Urinary bladder (tissue), 4 donors: Measurements from ENCODE around the gene SAT2. TPM values are rescaled to one million over a fixed set of nuclear protein-coding genes. Genes with fewer than 3 reads are reported as not detected.

Source experiments
- DNase-seq: peaks from one replicate; pipeline ENCODE4 v3.0.0-alpha.2; 2015; ENCODE audit errors: extremely low spot score
- H3K27ac ChIP-seq: one replicate; pipeline ENCODE4 v1.5.1; 2013; ENCODE audit warnings: low read depth, mild to moderate bottlenecking, moderate library complexity
- H3K36me3 ChIP-seq: one replicate; pipeline ENCODE4 v1.6.1; 2013; ENCODE audit warnings: mild to moderate bottlenecking, moderate library complexity; ENCODE audit not compliant: insufficient read depth
- H3K4me1 ChIP-seq: one replicate; pipeline ENCODE4 v1.6.1; 2013; ENCODE audit warnings: mild to moderate bottlenecking, moderate library complexity; ENCODE audit not compliant: insufficient read depth
- H3K4me3 ChIP-seq: one replicate; pipeline ENCODE4 v1.5.1; 2013; ENCODE audit warnings: low read depth, low read length
- WGBS: extraction: QIAGEN DNeasy Blood & Tissue Kit; methylation state at CpG from one replicate; pipeline ENCODE4 v1.1.7; 2013; 5-methylcytosine and 5-hydroxymethylcytosine counted together
- polyA plus RNA-seq: library from polyadenylated mRNA; stranded (reverse); fragments of 200-250 nt; gene quantifications from one replicate; pipeline ENCODE4 v1.2.3, GENCODE V29; 2013
- total RNA-seq: library from RNA; depleted of rRNA; stranded (reverse); fragments of >200 nt; gene quantifications from one replicate; pipeline ENCODE4 v1.2.3, GENCODE V29; 2014
- donor health status: healthy with polysubstance abuse.
- donor health status: healthy.

Gene SAT2
- total RNA-seq (24.8 TPM), polyA plus RNA-seq (116 TPM)

DNA sequence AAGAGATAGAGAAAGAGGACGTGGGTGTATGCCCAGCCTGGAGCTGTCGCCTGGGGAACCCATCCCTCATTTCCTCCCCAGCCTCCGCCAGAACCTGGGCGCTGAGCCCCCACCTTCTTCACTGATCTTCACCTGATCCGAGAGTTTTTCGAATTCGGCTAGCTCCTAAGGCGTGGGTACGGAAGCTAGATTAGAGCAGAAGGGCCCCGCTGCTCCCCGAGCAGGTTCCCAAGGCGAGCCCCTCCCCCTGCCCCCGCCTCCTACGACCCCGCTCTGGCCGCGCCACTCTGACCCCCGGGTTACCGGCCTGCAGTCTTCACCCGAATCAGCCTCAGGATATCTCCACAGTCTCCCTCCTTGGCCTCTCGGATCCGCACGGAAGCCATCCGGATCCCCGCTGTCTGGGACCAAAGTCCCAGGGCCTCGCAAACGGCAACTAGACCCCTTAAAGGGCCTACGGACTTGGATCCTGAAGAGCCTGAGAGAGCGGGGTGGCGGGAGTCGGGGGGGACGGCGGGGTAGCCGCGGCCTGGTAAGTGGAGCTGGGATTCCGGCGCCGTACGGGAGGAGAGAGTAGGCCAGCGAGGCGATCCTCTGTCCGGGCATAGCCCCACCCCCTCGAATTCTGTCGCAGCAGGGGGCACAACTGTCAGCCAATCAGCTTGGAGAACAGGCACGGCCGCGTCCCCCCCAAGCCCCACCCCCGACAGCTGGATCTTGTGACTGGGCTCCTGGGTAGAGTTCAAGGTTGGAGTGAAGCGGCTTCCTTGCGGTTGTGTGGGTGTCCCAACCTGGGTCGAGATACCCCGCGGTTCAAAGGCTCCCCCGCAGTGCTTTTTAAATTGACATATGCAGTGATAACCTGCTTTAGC is at the start of gene SAT2:
Gene SAT2, minus strand, starts transcription at position 572 of the 872 bp plus-strand sequence. Its CDS starts 186 bp downstream, at position 386.
- Histone ChIP-seq H3K4me3 (peak within 1 kb of the TSS; percentile 70), H3K27ac (peak within 1 kb of the TSS; percentile 96), H3K36me3 (no peaks in the 10 kb centered on the region), H3K4me1 (no peaks in the 10 kb centered on the region)
- DNase-seq: peak; percentile 91
- under 1% methylated on average over 54 of the region's 54 CpGs for WGBS

DNA sequence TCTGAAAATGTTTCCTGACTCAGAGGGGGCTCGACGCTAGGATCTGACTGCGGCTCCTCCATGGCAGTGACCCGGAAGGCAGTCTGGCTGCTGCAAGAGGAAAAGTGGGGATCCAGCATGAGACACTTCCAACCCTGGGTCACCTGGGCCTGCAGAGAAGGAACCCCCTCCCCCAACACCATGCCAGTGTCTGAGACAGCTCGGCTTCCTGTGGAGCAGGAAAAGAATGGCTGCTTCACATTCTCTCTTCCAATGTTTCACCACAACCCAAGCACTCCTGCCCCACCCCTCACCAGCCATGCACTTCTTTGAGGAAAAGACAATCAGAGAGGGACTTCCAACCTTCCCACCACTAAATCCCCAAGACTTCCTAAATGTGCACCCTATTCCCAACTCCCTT is 48.9 kb upstream of the SAT2 start:
- peaks cover 5% of the 10 kb centered on the region for H3K36me3 ChIP-seq

DNA sequence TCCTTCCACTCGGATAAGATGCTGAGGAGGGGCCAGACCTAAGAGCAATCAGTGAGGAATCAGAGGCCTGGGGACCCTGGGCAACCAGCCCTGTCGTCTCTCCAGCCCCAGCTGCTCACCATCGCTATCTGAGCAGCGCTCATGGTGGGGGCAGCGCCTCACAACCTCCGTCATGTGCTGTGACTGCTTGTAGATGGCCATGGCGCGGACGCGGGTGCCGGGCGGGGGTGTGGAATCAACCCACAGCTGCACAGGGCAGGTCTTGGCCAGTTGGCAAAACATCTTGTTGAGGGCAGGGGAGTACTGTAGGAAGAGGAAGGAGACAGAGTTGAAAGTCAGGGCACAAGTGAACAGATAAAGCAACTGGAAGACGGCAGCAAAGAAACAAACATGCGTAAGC is 47.3 kb upstream of the SAT2 start:
- no peak overlapping the region for H3K4me3 ChIP-seq
- H3K36me3 ChIP-seq: peaks cover 5% of the 10 kb centered on the region
- H3K27ac ChIP-seq: no peak overlapping the region
- no peak for DNase-seq
- H3K4me1 ChIP-seq: no peaks in the 10 kb centered on the region
- WGBS: 93% methylated on average over 14 of the region's 14 CpGs

More for the DNA sequence above, 48.9 kb upstream of the SAT2 start:
- H3K4me3 ChIP-seq: no peak overlapping the region
- no peak for DNase-seq
- 82% methylated on average over 5 of the region's 5 CpGs for WGBS
- H3K4me1 ChIP-seq: no peaks in the 10 kb centered on the region
- no peak overlapping the region for H3K27ac ChIP-seq

DNA sequence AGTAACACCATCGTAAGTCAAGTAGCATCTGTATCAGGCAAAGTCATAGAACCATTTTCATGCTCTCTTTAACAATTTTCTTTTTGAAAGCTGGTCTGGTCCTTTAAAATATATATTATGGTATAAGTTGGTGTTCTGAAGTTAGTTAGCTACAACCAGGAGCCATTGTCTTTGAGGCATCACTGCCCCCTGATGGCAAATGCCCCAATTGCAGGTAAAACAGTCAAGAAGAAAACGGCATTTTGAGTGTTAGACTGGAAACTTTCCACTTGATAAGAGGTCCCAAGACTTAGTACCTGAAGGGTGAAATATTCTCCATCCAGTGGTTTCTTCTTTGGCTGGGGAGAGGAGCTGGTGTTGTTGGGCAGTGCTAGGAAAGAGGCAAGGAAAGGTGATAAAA is 45.6 kb upstream of the SAT2 start:
- 92% methylated on average over 2 of the region's 2 CpGs for WGBS
- H3K4me1 ChIP-seq: no peaks in the 10 kb centered on the region
- no peak for DNase-seq
- H3K36me3 ChIP-seq: peaks cover 5% of the 10 kb centered on the region
- no peak overlapping the region for H3K27ac ChIP-seq
- no peak overlapping the region for H3K4me3 ChIP-seq

- Histone ChIP-seq H3K36me3 (peaks cover 1% of the 10 kb centered on the region), H3K4me3 (no peak overlapping the region), H3K4me1 (no peaks in the 10 kb centered on the region), H3K27ac (no peak overlapping the region)
- DNase-seq: no peak
- WGBS: 88% methylated on average over 7 of the region's 7 CpGs
These were observed 40.9 kb upstream of the SAT2 start for GRCh38 chr17:7668482-7668881.

DNA sequence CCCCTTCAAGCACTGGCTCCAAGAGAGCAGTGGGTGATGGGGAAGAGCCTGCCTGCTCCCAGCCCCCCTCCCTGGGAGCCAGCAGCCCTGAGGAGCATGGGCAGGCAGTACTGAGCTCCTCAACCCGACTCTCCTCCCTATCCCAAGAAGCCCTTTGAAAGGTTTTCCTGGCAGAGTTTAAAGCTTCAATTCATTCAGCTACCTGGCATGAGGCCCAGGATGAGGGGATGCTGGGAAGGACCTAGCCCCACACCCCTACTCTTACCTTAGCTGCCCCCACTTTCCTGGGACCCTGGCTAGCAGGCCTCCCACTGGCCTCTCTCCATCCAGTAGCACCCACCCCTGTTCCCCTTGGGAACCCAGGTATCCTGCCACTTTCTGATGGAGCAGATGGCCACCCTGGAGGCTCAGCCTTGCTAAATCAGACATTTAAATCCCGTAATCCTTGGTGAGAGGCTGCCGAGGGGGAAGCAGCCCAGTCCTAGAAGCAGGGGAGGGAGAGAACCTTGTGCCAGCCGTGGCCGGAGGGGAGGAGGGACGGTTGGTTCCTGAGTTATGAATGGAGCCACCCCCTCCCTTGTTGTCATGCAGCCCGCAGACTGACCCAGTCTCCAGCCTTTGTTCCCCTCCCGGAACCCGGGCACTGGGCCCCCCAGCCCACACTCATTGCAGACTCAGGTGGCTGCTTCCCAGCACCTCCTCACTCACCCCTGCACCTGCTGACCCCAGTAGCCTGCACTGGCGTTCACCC is 40.2 kb upstream of the SAT2 start:
- Histone ChIP-seq H3K36me3 (no peaks in the 10 kb centered on the region), H3K4me1 (no peaks in the 10 kb centered on the region), H3K27ac (no peak overlapping the region), H3K4me3 (no peak overlapping the region)
- no peak for DNase-seq
- 48% methylated on average over 10 of the region's 10 CpGs for WGBS

DNA sequence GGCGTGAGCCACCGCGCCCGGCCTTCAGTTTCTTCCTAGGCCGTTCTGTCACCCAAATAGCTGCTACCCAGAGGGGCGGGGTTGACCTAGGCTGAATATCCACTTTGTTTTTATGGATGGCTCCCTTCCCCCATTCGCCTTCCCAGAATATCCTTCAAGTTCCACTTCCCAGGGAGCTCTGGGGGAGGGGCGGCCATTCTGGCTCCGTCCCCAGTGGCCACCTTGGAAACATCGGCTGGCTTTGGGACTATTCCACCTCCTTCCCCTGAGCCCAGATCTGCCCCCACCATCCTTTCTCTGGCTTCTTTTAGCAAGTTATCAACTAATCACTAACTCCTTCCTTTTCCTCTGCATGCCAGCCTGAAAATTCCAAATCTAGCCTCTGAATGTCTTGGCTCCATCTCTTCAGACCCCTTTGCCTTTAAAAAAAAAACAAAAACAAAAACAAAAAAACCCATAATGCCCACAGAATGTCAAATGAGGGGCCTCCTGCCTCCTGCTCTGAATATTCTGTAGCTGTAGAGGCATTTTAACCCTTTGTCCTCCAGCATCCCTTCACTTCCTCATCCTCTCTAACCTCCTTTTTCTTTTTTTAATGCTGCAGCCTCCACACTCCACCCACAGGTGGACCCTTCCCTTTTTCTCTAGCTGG is 29.5 kb upstream of the SAT2 start:
- Histone ChIP-seq H3K27ac (no peak overlapping the region), H3K4me1 (no peaks in the 10 kb centered on the region), H3K4me3 (no peak overlapping the region), H3K36me3 (no peaks in the 10 kb centered on the region)
- 16% methylated on average over 10 of the region's 10 CpGs for WGBS
- DNase-seq: no peak

GRCh38 chr17:7655541-7655840 is 27.9 kb upstream of the SAT2 start:
- H3K27ac ChIP-seq: no peak overlapping the region
- H3K4me1 ChIP-seq: no peaks in the 10 kb centered on the region
- no peaks in the 10 kb centered on the region for H3K36me3 ChIP-seq
- no peak overlapping the region for H3K4me3 ChIP-seq
- DNase-seq: no peak
- WGBS: 94% methylated on average over 17 of the region's 17 CpGs

GRCh38 chr17:7654832-7655540 is 27.4 kb upstream of the SAT2 start:
- Histone ChIP-seq H3K4me3 (no peak overlapping the region), H3K4me1 (no peaks in the 10 kb centered on the region), H3K36me3 (no peaks in the 10 kb centered on the region), H3K27ac (no peak overlapping the region)
- WGBS: 72% methylated on average over 16 of the region's 16 CpGs
- DNase-seq: no peak

DNA sequence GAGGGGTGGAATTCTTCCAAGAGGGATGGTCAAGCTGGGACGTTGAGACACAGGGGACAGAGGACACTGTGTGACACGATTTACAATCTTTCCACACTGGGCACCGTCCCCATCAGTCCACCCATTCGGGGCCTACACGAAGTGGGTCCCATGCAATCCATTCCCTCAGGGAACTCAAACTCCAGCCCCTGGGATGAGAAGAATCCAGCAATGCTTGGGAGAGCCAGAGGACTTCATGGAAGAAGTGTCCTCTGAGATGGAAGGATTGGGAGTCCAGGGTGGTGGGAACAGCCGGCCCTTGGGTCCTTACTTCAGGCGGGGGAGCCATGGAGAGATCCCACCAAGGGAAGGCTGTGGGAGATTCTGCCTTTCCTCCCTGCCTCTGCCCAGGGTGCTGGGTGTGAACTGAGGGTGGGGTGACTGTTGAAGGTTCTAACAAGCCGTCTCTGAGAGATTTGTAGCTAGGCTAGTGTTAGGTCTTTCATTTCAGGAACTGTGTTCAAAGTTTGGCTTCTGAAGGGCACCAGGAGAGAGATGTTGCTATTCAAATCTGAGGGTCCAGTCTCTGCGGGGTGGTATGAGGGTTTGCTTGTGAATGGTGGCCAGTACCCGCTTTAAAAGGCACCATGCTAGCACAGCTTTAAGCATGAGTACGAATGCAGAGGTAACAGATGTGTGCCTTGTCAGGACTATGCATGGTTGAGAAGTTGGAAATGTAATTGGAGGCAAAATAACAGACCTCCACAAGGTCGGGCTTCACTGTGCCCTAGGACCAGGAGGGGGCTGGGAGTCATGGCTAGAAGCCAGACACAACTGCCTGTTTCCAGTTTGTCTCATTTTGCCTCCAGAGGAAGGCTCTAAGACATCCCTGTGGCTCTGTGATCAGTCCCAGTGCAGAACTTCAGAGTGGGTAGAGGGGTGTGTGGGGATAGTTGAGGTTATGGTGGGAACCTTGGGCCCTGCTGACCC is 25.1 kb upstream of the SAT2 start:
- Histone ChIP-seq H3K36me3 (no peaks in the 10 kb centered on the region), H3K4me3 (no peak overlapping the region), H3K4me1 (no peaks in the 10 kb centered on the region), H3K27ac (no peak overlapping the region)
- WGBS: 58% methylated on average over 12 of the region's 12 CpGs
- no peak for DNase-seq

DNA sequence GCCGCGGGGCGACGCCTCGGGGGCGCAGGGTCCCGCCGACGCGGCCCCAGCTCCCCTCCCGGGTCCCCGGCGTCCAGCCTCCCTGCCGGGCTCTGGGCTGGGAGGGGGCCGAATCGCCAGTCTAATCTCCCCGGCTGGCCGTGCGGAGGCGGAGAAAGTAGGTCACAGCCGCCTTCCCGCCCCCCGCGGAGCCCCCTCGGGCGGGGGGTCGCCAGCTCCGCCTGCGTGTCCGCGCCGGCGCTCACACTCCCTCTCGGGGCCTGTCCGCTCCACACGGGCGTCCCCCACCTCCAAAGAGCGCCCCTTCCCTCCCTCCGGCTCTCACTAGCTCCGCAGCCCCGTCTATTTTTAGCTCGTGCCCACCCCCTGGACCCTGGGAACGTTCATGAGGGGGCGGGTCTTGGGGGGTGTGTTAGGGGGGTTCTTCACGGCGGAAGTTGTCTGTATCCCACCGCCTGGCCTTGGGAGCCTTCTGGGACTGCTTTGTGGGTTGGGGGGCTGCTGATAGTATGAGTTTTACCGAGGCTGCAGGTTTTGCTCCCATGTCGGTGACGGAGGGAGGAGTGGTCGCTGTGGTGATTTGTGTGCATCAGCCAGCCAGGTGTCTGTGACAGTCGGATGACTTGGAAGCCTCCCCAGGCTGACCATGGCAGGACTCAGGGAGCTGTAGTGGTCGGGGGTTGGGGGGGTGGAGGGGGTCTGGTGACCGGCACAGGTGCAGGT is 24.2 kb upstream of the SAT2 start:
- peak overlapping the region; percentile 69 for H3K27ac ChIP-seq
- WGBS: 4% methylated on average over 54 of the region's 54 CpGs
- H3K4me1 ChIP-seq: no peaks in the 10 kb centered on the region
- H3K4me3 ChIP-seq: peak overlapping the region; percentile 56
- DNase-seq: peak; percentile 47
- no peaks in the 10 kb centered on the region for H3K36me3 ChIP-seq

- no peaks in the 10 kb centered on the region for H3K4me1 ChIP-seq
- H3K4me3 ChIP-seq: peak overlapping the region; percentile 56
- H3K27ac ChIP-seq: no peak overlapping the region
- no peaks in the 10 kb centered on the region for H3K36me3 ChIP-seq
- under 1% methylated on average over 45 of the region's 45 CpGs for WGBS
- no peak for DNase-seq
These were observed 23.6 kb upstream of the SAT2 start for GRCh38 chr17:7651097-7651664.
